ENCODE results near the gene SLC39A3.

The SLC39A3 gene

GRCh38 chr19:2774953-2775555, 35.2 kb upstream of the SLC39A3 start:
- Mint-ChIP-seq H3K9me3 (no peaks in the 10 kb centered on the region), H3K4me1 (peaks cover 33% of the 10 kb centered on the region), H3K4me3 (peak overlapping the region; percentile 67), H3K36me3 (peaks cover 10% of the 10 kb centered on the region), H3K27ac (peak overlapping the region; percentile 91), H3K27me3 (no peaks in the 10 kb centered on the region)
- DNase-seq, result no peak
- CTCF ChIA-PET, result interaction anchor here (1.4 kb wide), 1 partner anchor 127 kb away, joined by 4 read pairs; no protein-coding TSS in a partner anchor

- CTCF ChIA-PET, result no interaction called here
- H3K27ac Mint-ChIP-seq, result peak overlapping the region; percentile 78
Observed at GRCh38 chr19:2774083-2774679, 34.4 kb upstream of the SLC39A3 start.

GRCh38 chr19:2771786-2772674, 32.2 kb upstream of the SLC39A3 start:
- H3K36me3 Mint-ChIP-seq, result peaks cover 6% of the 10 kb centered on the region
- no peak overlapping the region for H3K27ac Mint-ChIP-seq
- DNase-seq, result no peak
- peaks cover 26% of the 10 kb centered on the region for H3K4me1 Mint-ChIP-seq
- no peaks in the 10 kb centered on the region for H3K9me3 Mint-ChIP-seq
- no peak overlapping the region for H3K4me3 Mint-ChIP-seq
- CTCF ChIA-PET, result no interaction called here
- no peaks in the 10 kb centered on the region for H3K27me3 Mint-ChIP-seq

More at GRCh38 chr19:2774083-2774679, 34.4 kb upstream of the SLC39A3 start:
- no peak for DNase-seq
- H3K36me3 Mint-ChIP-seq, result peaks cover 9% of the 10 kb centered on the region
- no peaks in the 10 kb centered on the region for H3K9me3 Mint-ChIP-seq
- H3K27me3 Mint-ChIP-seq, result no peaks in the 10 kb centered on the region
- peaks cover 31% of the 10 kb centered on the region for H3K4me1 Mint-ChIP-seq
- H3K4me3 Mint-ChIP-seq, result no peak overlapping the region

- CTCF ChIA-PET, result interaction anchor here (0.6 kb wide), 1 partner anchor 753 kb away, joined by 4 read pairs; no protein-coding TSS in a partner anchor
- H3K27me3 Mint-ChIP-seq, result no peaks in the 10 kb centered on the region
- peaks cover 3% of the 10 kb centered on the region for H3K36me3 Mint-ChIP-seq
- no peak overlapping the region for H3K4me3 Mint-ChIP-seq
- no peak for DNase-seq
- H3K4me1 Mint-ChIP-seq, result peaks cover 13% of the 10 kb centered on the region
- no peaks in the 10 kb centered on the region for H3K9me3 Mint-ChIP-seq
- H3K27ac Mint-ChIP-seq, result no peak overlapping the region
Observed at GRCh38 chr19:2770055-2771013, 30.5 kb upstream of the SLC39A3 start.

- Mint-ChIP-seq H3K27me3 (no peaks in the 10 kb centered on the region), H3K4me1 (peaks cover 2% of the 10 kb centered on the region), H3K36me3 (peaks cover 6% of the 10 kb centered on the region), H3K4me3 (no peak overlapping the region), H3K27ac (no peak overlapping the region), H3K9me3 (no peaks in the 10 kb centered on the region)
- no peak for DNase-seq
- CTCF ChIA-PET, result interaction anchor here (1.0 kb wide), 1 partner anchor 19 kb away, joined by 3 read pairs; no protein-coding TSS in a partner anchor
Observed at GRCh38 chr19:2769218-2769617, 29.4 kb upstream of the SLC39A3 start.

- peaks cover 6% of the 10 kb centered on the region for H3K36me3 Mint-ChIP-seq
- H3K4me1 Mint-ChIP-seq, result peaks cover 2% of the 10 kb centered on the region
- H3K4me3 Mint-ChIP-seq, result no peak overlapping the region
- CTCF ChIA-PET, result interaction anchor here (1.0 kb wide), 1 partner anchor 18 kb away, joined by 3 read pairs; no protein-coding TSS in a partner anchor
- no peak for DNase-seq
- no peaks in the 10 kb centered on the region for H3K27me3 Mint-ChIP-seq
- no peaks in the 10 kb centered on the region for H3K9me3 Mint-ChIP-seq
- no peak overlapping the region for H3K27ac Mint-ChIP-seq
Observed at GRCh38 chr19:2768365-2769132, 28.7 kb upstream of the SLC39A3 start.

- Mint-ChIP-seq H3K27ac (no peak overlapping the region), H3K27me3 (no peaks in the 10 kb centered on the region), H3K4me3 (no peak overlapping the region), H3K9me3 (no peaks in the 10 kb centered on the region), H3K36me3 (peaks cover 8% of the 10 kb centered on the region), H3K4me1 (peaks cover 2% of the 10 kb centered on the region)
- CTCF ChIA-PET, result no interaction called here
- no peak for DNase-seq
Observed at GRCh38 chr19:2767688-2768087, 27.9 kb upstream of the SLC39A3 start.

- Mint-ChIP-seq H3K27me3 (no peaks in the 10 kb centered on the region), H3K4me1 (no peaks in the 10 kb centered on the region), H3K27ac (no peak overlapping the region), H3K36me3 (peaks cover 9% of the 10 kb centered on the region), H3K9me3 (no peaks in the 10 kb centered on the region), H3K4me3 (no peak overlapping the region)
- CTCF ChIA-PET, result no interaction called here
- DNase-seq, result no peak
Observed at GRCh38 chr19:2766594-2767372, 27.0 kb upstream of the SLC39A3 start.

- DNase-seq, result no peak
- Mint-ChIP-seq H3K27me3 (no peaks in the 10 kb centered on the region), H3K9me3 (no peaks in the 10 kb centered on the region), H3K36me3 (peaks cover 9% of the 10 kb centered on the region), H3K4me1 (no peaks in the 10 kb centered on the region), H3K4me3 (no peak overlapping the region), H3K27ac (no peak overlapping the region)
- CTCF ChIA-PET, result interaction anchor here (0.9 kb wide), 1 partner anchor 117 kb away, joined by 3 read pairs; no protein-coding TSS in a partner anchor
Observed at GRCh38 chr19:2765376-2765775, 25.6 kb upstream of the SLC39A3 start.

- Mint-ChIP-seq H3K27me3 (no peaks in the 10 kb centered on the region), H3K4me3 (no peak overlapping the region), H3K9me3 (no peaks in the 10 kb centered on the region), H3K27ac (no peak overlapping the region), H3K36me3 (peaks cover 10% of the 10 kb centered on the region), H3K4me1 (no peaks in the 10 kb centered on the region)
- CTCF ChIA-PET, result no interaction called here
- no peak for DNase-seq
Observed at GRCh38 chr19:2764945-2765344, 25.1 kb upstream of the SLC39A3 start.

- no peak for DNase-seq
- no peak overlapping the region for H3K27ac Mint-ChIP-seq
- CTCF ChIA-PET, result no interaction called here
- H3K27me3 Mint-ChIP-seq, result no peaks in the 10 kb centered on the region
- no peaks in the 10 kb centered on the region for H3K9me3 Mint-ChIP-seq
- H3K36me3 Mint-ChIP-seq, result peaks cover 14% of the 10 kb centered on the region
- no peaks in the 10 kb centered on the region for H3K4me1 Mint-ChIP-seq
- H3K4me3 Mint-ChIP-seq, result no peak overlapping the region
Observed at GRCh38 chr19:2763687-2764086, 23.9 kb upstream of the SLC39A3 start.

GRCh38 chr19:2762783-2763496, 23.1 kb upstream of the SLC39A3 start:
- CTCF ChIA-PET, result no interaction called here
- Mint-ChIP-seq H3K27ac (no peak overlapping the region), H3K36me3 (peaks cover 18% of the 10 kb centered on the region), H3K9me3 (no peaks in the 10 kb centered on the region), H3K27me3 (no peaks in the 10 kb centered on the region), H3K4me1 (no peaks in the 10 kb centered on the region), H3K4me3 (no peak overlapping the region)
- DNase-seq, result no peak
